DMS 273 (cell line): ENCODE results near the gene GLYATL3.

Source experiments
- DNase-seq: peaks from one replicate; lab custom pipeline; 2025; ENCODE audit not compliant: unreplicated experiment; lab: John Stamatoyannopoulos, UW

Gene GLYATL3

DNA sequence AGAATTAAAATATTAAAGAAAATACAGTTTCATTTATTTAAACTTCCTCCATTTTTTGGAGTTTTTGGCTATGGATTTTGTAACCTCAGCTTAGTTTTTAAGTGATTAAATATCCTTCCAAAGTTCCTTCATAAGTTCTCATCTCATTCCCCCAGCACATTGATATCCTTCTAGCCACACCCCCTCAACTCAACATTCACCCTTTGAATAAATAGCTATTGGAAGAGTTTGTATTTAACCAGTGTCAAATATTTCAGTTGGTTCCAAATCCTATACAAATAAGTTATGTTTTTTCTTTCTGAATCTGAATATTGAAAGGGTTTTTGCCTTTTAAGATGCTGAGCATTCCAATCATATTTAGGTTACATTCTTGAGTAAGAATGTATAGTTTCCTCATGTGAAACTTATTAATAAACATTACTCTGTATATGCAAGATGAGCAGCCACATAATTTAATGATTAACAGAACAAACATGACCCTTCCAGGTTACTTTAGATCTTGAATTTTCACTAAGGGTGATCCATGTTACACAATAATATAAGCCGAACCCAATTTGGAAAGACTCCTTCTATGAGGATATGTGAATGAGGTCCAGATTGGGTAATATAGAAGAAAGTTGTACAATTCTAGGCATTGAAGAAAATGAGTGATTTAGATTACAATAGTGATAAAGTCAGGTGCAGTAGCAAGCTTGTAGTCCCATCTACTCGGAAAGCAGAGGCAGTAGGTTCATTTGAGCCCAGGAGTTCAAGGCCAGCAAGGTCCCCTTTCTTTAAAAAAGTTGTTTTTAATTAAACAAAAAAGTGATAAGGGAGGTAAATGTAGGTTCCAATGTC lies 13.6 kb downstream of the GLYATL3 start:
- no peak for DNase-seq

DNA sequence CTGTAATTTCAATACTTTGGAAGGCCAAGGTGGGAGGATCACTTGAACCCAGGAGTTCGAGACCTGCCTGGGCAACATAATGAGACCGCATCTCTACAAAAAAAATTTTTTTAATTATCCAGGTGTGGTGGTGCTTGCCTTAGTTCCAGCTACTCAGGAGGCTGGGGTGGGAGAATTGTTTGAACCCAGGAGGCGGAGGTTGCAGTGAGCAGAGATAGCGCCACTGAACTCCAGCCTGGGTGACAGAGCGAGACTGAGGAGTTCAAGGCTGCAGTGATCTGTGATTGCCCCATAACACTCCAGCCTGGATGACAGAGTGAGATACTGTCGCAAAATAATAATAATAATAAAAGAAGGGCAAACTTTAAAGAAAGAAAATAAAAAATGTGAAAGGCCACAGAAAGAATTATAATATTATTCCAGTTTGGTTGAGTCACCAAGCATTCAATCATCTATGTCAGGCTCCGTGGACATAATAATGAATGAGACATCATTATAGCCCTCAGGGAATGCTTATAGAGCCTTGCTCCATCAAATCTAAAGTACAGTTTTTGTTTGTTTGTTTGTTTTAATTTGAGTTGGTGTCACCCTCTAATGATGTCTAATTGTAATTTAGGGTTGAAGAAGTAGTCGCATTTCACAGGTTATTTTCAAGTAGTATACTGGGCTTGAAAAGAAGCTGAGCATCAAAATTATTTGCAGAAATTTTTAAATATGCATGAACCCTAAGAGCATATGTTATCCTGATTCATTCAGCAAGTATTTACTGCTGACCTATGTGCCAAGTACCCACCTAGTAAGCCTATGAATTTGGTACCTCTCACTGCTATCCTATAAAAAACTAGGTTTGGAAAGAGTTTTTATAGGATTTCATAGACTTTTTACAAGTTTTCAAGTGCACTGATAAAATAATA lies 15.1 kb downstream of the GLYATL3 start:
- no peak for DNase-seq

DNA sequence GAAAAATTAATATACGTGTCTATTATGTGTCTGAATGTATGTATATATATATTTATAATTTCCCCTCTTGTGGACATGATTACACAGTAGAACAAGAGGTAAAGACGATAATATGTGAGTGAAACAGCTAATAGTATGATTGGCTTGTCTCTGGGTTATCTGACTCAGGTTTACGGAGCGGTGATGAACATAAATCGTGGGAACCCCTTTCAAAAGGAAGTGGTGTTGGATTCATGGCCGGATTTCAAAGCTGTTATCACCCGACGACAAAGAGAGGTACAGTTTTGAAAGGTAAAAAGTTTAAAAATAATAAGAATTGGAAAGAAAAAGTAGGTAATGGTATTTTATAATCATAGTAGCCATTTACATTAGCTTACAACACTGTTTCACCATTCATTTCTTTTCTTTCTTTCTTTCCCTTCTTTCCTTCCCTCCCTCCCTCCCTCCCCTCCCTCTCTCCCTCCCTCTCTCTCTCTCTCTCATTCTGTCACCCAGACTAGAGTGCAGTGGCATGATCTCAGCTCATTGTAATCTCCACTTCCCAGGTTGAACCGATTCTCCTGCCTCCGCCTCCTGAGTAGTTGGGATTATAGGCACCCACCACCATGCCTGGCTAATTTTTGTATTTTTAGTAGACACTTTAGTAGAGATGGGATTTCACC lies 15.9 kb downstream of the GLYATL3 start:
- no peak for DNase-seq

DNA sequence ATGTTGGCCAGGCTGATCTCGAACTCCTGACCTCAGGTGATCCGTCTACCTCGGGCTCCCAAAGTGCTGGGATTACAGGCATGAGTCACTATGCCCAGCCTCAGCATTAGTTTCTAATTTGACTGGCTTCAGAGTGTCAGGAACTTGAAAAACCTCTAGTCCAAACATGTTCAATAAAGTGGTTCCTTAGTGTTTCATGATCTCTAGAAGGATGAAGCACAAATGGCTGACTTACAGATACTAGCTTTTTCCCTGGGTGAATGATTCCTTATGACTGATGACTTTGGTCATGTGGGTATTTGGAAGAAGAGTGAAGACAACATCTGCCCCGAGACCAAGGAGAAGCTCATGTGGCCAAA lies 16.4 kb downstream of the GLYATL3 start:
- DNase-seq, result no peak

DNA sequence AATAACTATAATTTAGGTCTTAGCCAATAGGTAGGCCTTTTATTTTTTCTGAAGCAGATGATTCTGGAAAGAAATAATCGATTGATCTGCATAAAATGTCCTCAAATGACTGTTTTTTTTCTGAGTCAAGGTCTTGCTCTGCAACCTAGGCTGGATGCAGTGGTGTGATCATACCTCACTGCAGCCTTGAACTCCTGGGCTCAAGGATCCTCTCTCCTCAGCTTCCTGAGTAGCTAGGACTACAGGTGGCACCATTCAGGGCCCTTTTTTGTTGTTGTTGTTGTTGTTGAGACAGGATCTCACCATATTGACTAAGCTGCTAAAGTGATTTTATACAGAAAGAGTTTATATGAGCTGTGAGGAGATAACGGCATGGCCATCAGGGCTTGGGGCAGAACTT lies 18.2 kb downstream of the GLYATL3 start:
- DNase-seq, result no peak

DNA sequence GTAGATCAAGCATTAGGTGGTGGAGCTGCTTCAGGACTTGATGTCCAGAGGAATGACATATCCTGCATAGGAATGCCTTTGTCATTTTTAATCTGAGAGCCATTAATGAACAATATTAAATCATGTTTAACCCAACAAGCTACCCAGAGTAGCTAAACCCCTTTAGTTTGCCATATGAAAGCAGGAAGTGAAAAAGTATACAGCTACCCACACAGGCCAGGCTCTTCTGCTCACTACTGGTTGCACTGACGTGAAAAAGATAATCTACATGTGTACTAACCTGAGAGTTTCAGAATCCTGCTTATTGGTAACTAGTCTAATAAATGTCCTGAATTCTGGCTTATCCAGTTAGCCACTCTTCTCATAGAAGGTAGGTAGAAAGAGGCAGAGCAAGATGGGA lies 19.9 kb downstream of the GLYATL3 start:
- DNase-seq, result no peak

DNA sequence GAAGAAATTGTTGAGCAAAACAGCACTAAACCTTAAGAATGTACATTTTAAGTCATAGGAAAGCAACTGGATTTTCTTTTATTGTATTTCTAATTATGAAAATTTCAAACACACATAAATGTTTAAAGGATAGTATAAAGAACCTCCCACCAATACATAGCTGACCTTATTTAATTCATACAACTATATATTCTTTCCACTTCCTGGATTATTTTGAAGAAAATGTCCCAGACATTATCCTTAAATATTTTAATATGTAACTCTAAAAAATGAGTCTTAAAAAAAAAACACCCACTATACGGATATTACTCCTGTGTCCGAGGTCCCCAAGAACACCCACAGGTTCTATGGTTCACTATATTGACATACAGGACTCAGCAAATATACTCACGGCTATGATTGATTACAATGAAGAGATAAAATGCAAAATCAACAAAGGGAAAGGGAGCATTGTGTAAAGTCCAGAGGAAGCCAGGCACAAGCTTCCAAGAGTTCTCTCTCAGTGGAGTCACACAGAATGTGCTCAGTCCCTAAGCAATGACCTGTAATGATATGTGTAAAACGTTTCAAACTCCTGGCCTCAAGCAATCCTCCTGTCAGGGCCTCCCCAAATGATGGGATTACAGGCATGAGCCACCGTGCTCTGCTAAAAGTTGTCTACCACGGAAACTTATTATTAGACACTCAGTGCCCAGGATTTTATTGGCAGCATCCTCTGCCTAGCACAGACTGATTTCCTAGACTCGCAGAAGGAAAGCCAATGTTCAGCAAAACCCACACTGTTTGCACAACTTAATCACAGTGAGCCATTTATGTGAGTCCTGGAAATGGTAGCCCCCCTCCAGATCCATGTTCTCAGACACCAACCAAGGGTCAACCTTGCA lies 23.2 kb downstream of the GLYATL3 start:
- no peak for DNase-seq

DNA sequence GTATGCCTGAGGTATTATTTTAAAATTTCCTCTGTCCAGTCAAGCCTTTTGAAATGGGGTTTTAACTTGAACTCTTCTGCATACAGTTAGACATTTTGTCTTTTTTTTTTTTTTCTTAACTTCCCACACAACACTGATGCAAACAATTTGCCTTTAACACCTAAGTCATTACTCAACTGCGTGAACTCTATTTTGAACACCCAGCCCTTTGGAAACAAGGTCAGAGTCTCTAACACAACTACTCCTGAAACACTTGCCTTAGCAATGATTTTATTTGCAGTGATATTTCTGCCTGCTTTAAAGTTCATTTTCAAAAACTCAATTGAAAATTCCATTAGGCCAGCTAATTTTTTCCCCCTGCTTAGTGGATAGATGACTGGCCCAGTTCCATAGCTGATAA lies 24.2 kb downstream of the GLYATL3 start:
- no peak for DNase-seq

DNA sequence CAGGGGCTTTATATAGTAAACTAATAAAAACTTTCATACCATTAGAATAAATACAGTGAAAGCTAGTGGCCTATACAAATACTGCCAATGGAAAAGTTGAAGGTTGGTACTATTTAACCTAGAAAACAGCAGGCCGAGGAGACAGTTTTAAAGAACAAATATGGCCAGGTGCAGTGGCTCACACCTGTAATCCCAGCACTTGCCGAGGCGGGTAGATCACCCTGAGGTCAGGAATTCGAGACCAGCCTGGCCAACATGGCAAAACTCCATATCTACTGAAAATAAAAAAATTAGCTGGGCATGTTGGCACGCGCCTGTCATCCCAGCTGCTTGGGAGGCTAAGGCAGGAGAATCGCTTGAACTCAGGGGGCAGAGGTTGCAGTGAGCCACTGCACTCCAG lies 24.8 kb downstream of the GLYATL3 start:
- DNase-seq, result no peak

DNA sequence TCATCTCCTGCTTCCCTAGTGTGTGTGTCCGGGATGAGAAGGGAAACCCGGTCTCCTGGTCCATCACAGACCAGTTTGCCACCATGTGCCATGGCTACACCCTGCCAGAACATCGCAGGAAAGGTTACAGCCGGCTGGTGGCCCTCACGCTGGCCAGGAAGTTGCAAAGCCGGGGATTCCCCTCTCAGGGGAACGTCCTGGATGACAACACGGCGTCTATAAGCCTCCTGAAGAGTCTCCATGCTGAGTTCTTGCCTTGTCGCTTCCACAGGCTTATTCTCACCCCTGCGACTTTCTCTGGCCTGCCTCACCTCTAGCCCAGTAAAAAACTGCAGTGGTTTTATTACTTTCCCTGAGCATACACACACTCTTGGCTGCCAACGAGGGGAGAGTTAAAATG lies 26.9 kb downstream of the GLYATL3 start:
- no peak for DNase-seq

DNA sequence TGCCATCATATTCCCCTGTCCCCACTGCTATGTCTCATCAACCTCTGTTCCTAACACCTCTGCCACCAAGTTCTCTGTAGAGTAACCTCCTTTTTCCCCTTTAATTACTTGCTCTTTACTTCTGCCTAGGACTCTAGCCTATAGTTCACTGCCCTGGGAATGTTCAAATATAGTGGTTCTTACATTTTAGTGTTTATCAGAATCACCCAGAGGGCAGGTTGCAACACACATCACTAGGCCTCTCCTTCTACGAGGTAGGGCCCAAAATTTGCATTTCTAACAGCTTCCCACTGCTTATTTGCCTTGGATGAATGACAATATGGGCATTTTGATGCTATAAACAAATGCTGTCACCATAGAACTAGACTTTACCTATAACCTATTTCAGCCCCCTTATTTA lies 27.6 kb downstream of the GLYATL3 start:
- no peak for DNase-seq

DNA sequence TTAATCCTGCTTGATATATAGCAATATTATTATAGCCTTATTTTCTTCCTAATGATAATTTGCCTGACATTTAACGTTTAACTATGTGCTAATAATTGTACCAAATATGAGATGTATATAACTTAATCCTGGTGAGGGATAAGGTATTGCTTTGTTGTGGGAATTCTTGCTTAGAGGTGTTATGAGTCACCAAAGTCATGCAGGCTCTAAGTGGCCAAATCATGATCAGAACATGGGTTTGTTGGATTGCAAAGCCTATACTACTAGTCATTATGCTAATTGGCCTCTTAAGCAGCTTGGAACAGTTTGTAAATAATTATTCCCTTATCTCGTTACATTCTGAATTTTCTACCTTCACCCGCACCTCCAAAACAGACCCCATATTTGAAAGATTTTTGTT lies 28.8 kb downstream of the GLYATL3 start:
- no peak for DNase-seq

DNA sequence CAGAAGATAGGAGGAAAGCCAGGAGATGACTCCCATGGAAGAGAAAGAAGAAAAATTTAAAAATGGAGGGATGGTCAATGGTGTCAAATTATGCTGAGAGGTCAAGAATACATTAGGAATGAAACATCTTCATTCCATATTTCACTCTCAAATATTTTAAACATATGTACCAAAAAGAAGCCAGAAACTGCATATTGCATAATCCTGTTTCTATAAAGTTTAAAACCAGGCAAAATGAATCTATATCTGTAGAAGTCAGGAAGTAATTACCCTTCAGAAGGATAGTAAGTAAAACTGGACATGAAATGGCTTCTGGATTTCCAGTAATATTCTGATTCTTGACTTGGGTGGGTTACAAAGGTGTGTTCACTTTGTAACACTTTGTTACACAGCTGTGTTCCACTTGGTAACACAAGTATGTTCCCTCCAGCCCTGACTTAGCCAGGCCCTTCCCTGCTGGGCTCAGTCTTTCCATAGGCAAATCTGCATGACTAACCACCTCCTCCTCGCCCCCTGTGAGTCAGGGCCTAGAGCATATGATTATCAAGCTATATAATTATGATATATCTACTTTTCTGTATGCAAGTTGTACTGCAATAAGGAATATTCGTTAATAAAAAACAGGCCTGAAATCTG lies 30.5 kb downstream of the GLYATL3 start:
- no peak for DNase-seq

DNA sequence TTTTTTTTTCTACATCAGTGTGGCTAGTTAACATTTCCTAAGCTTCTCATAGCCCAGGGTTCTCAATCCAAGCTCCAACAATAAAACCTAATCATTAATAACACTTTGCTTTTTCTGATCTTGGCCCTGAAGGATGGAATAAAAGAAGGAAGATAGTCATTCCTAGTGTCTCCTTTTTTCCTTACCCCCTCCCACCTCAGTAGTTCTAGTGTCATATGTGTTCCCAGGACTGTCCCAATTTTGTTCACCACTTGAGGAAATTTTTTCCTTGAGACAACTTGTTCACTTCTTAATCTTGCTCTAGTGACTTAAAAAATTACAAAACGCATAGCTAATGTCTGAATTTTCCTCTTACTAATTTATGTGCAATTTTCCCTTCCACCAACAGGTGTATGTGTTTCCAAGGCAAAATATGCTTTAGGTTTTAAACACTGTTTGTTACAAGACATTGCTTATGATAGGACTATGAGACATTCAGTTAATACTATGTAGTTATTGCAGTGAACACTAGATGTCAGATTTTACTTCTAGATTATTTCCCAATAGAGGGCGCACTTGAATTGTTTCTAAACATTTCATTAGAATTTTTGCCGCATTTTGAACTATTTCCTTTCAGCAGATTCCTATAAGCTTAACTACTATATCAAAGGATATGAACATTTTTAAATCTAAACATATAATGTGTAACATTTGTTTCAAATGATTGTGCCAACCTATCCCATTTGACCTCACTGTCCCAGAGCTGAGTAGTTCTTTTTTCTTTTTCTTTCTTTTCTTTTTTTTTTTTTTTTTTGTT lies 32.2 kb downstream of the GLYATL3 start:
- DNase-seq, result peak; percentile 85

DNA sequence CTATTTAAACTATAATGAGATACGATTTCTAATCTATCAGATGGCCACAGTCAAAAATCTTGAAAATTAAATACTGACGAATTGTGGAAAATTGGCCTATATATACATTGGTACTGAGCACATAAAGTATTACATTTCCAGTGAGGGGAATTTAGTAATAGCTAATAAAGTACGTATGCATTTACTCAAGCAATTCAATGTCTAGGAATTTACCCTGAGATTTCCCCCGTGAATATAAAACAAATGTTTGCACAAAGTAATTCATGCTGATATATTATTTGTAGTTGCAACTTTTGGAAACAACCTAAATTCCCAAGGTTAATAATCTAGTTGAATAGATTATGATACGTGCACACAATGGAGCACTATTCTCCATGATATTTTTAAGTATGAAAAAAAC lies 36.1 kb downstream of the GLYATL3 start:
- no peak for DNase-seq

DNA sequence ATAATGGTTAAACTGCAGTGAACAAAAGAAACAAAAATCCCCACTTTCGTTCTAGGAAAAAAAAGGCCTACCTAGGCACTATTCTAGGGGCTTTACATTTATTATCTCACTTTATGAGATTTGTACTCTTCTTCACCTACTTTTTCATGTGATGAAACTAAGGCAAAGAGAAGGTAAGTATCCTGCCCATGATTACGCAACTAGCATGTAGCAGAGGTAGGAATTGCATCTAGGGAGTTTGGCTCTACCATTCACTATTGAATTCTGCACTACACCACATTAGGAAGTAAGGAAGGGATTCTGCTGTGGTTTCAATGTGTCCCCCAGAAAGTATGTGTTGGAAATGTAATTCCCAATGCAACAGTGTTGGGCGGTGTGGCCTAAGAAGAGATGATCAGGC lies 39.4 kb downstream of the GLYATL3 start:
- no peak for DNase-seq

DNA sequence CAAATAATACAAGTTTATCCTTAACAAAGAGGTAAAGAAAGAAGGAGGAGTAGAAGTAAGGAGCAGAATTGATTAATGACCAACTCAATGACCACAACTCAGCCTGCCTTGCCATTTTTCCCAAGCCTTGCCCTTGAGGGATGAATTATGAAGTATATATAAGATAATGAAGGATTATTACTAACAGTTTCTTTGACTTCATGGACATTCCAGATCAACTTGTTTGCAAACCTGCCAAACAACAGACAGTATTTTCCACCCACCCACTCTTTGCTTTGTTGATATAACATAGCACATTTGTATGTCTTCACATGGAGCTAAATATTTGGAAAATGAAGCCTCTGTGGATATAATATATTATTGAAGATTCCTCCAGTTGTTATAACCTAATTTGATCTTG lies 40.9 kb downstream of the GLYATL3 start:
- no peak for DNase-seq

DNA sequence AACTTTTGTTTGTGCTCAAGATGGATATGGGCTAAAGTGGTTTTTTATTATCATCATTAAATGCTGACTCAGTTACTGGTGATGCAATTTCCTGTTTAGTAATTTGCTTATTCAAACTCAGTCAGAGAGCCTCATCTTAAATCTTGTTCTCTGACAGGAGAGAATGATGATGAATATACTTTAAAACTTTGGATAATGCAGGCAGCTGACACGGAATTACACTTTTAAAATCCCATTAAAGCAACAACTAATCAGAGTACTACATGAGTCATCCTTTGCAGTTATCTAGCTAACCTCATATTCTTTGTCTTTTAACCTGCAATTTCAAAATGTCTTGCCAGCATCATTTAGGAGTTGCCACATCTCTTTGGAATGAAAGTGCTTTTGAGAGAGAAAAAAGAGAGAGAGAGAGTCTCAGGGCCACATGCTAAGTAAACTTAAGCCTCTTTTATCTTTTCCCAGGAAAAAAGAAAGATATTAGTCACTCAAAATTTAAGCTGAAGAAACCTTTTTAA lies 41.5 kb downstream of the GLYATL3 start:
- peak; percentile 45 for DNase-seq

DNA sequence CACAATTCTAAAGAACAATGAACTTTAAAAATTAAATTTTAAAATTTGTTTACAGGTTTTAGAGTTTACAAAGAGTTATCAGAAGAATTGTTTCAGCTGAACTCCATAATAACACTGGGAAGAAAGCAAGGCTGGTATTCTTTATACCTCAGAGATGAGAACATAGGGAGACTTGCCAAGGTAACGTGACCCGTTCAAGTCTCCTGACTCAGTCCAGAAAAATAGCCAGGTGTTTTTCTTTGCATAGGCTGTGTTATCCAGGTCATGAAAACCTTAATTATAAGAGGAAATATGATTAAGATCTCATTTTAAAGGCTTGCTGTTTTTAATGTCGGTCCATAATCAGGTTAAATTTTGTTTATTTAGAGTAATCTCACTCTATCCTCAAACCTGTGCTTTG lies 42.2 kb downstream of the GLYATL3 start:
- DNase-seq, result peak; percentile 55
